GM21423 (cell line): ENCODE results near the gene KIZ.

Experiments used
- ATAC-seq: cut with Tn5 transposase; IDR thresholded peaks from one replicate; pipeline ENCODE4 v1.9.1; 2021; ENCODE audit warnings: mild to moderate bottlenecking, moderate library complexity; ENCODE audit not compliant: unreplicated experiment

Gene KIZ

GRCh38 chr20:21125849-21126580 lies at the start of gene KIZ:
KIZ (plus strand) TSS chr20:21126082; CDS start chr20:21126116, 34 bp downstream.
- ATAC-seq, result peak; percentile 97

- ATAC-seq, result no peak
Observed at GRCh38 chr20:21077809-21078345, 48.0 kb upstream of the KIZ start.

- ATAC-seq, result no peak
Observed at GRCh38 chr20:21082584-21082983, 43.3 kb upstream of the KIZ start.

- no peak for ATAC-seq
Observed at GRCh38 chr20:21083825-21084325, 42.0 kb upstream of the KIZ start.

GRCh38 chr20:21087862-21088540 lies 37.9 kb upstream of the KIZ start:
- no peak for ATAC-seq

- no peak for ATAC-seq
Observed at GRCh38 chr20:21089391-21089790, 36.5 kb upstream of the KIZ start.

GRCh38 chr20:21090111-21090618 lies 35.7 kb upstream of the KIZ start:
- no peak for ATAC-seq

GRCh38 chr20:21090721-21091120 lies 35.2 kb upstream of the KIZ start:
- no peak for ATAC-seq

- no peak for ATAC-seq
Observed at GRCh38 chr20:21092806-21093205, 33.1 kb upstream of the KIZ start.

- no peak for ATAC-seq
Observed at GRCh38 chr20:21096321-21097043, 29.4 kb upstream of the KIZ start.

GRCh38 chr20:21099751-21100577 lies 25.9 kb upstream of the KIZ start:
- peak; percentile 27 for ATAC-seq

GRCh38 chr20:21100578-21101452 lies 25.1 kb upstream of the KIZ start:
- no peak for ATAC-seq

- ATAC-seq, result no peak
Observed at GRCh38 chr20:21101453-21101931, 24.4 kb upstream of the KIZ start.

- ATAC-seq, result no peak
Observed at GRCh38 chr20:21101932-21102575, 23.8 kb upstream of the KIZ start.

GRCh38 chr20:21102603-21103311 lies 23.1 kb upstream of the KIZ start:
- ATAC-seq, result peak; percentile 45

- no peak for ATAC-seq
Observed at GRCh38 chr20:21103582-21104465, 22.1 kb upstream of the KIZ start.

GRCh38 chr20:21104466-21104761 lies 21.5 kb upstream of the KIZ start:
- ATAC-seq, result no peak
